Activated naive CD8-positive, alpha-beta T cell treated with anti-CD3 and anti-CD28 coated beads for 36 hours (primary cell): ENCODE results near the gene TOM1L2. TPM values are rescaled to one million over a fixed set of nuclear protein-coding genes. Genes with fewer than 3 reads are reported as not detected.

Source experiments
- DNase-seq: peaks from one replicate; pipeline ENCODE4 v3.0.0; 2021
- H3K27ac Mint-ChIP-seq: one replicate; pipeline ENCODE4 v1.8.0; 2022; ENCODE audit warnings: mild to moderate bottlenecking, moderate library complexity, mixed read lengths
- H3K27me3 Mint-ChIP-seq: one replicate; pipeline ENCODE4 v1.8.0; 2022; ENCODE audit warnings: mild to moderate bottlenecking, mixed read lengths
- H3K36me3 Mint-ChIP-seq: one replicate; pipeline ENCODE4 v1.8.0; 2021; ENCODE audit warnings: mild to moderate bottlenecking, mixed read lengths
- H3K4me1 Mint-ChIP-seq: one replicate; pipeline ENCODE4 v1.8.0; 2021; ENCODE audit warnings: mixed read lengths
- H3K4me3 Mint-ChIP-seq: one replicate; pipeline ENCODE4 v1.8.0; 2022; ENCODE audit warnings: mild to moderate bottlenecking, moderate library complexity, mixed read lengths
- H3K9me3 Mint-ChIP-seq: one replicate; pipeline ENCODE4 v1.8.0; 2022; ENCODE audit warnings: mixed read lengths
- total RNA-seq, 2 experiments: library from RNA; stranded (reverse); gene quantifications; one replicate each; pipeline ENCODE4 v1.2.3, GENCODE V29; 2021

The TOM1L2 gene
- total RNA-seq, 2 experiments from 2014 or later, result 8.5 to 9.0 TPM

GRCh38 chr17:17866425-17866824 lies 105.8 kb downstream of the TOM1L2 start:
- no peak overlapping the region for H3K27ac Mint-ChIP-seq
- peaks cover 14% of the 10 kb centered on the region for H3K4me1 Mint-ChIP-seq
- no peaks in the 10 kb centered on the region for H3K27me3 Mint-ChIP-seq
- H3K4me3 Mint-ChIP-seq, result no peak overlapping the region
- no peak for DNase-seq
- no peaks in the 10 kb centered on the region for H3K36me3 Mint-ChIP-seq
- no peaks in the 10 kb centered on the region for H3K9me3 Mint-ChIP-seq

- no peaks in the 10 kb centered on the region for H3K27me3 Mint-ChIP-seq
- H3K36me3 Mint-ChIP-seq, result no peaks in the 10 kb centered on the region
- DNase-seq, result no peak
- H3K9me3 Mint-ChIP-seq, result no peaks in the 10 kb centered on the region
- no peak overlapping the region for H3K27ac Mint-ChIP-seq
- peaks cover 16% of the 10 kb centered on the region for H3K4me1 Mint-ChIP-seq
- H3K4me3 Mint-ChIP-seq, result no peak overlapping the region
Observed at GRCh38 chr17:17865035-17865434, 107.2 kb downstream of the TOM1L2 start.

- H3K9me3 Mint-ChIP-seq, result no peaks in the 10 kb centered on the region
- H3K4me1 Mint-ChIP-seq, result peaks cover 31% of the 10 kb centered on the region
- no peak overlapping the region for H3K27ac Mint-ChIP-seq
- H3K4me3 Mint-ChIP-seq, result no peak overlapping the region
- H3K27me3 Mint-ChIP-seq, result no peaks in the 10 kb centered on the region
- no peaks in the 10 kb centered on the region for H3K36me3 Mint-ChIP-seq
- no peak for DNase-seq
Observed at GRCh38 chr17:17860766-17861107, 111.5 kb downstream of the TOM1L2 start.

GRCh38 chr17:17859909-17860765 lies 112.1 kb downstream of the TOM1L2 start:
- Mint-ChIP-seq H3K4me1 (peaks cover 37% of the 10 kb centered on the region), H3K9me3 (no peaks in the 10 kb centered on the region)

GRCh38 chr17:17857496-17857895 lies 114.7 kb downstream of the TOM1L2 start:
- Mint-ChIP-seq H3K4me1 (peaks cover 47% of the 10 kb centered on the region), H3K4me3 (no peak overlapping the region), H3K27me3 (no peaks in the 10 kb centered on the region), H3K27ac (no peak overlapping the region), H3K36me3 (peaks cover 3% of the 10 kb centered on the region), H3K9me3 (no peaks in the 10 kb centered on the region)
- no peak for DNase-seq

More at GRCh38 chr17:17859909-17860765, 112.1 kb downstream of the TOM1L2 start:
- DNase-seq, result peak; percentile 71
- no peak overlapping the region for H3K4me3 Mint-ChIP-seq
- no peaks in the 10 kb centered on the region for H3K36me3 Mint-ChIP-seq
- H3K27me3 Mint-ChIP-seq, result no peaks in the 10 kb centered on the region
- H3K27ac Mint-ChIP-seq, result no peak overlapping the region

GRCh38 chr17:17856386-17856785 lies 115.8 kb downstream of the TOM1L2 start:
- no peaks in the 10 kb centered on the region for H3K9me3 Mint-ChIP-seq
- peak overlapping the region; percentile 61 for H3K27ac Mint-ChIP-seq
- no peaks in the 10 kb centered on the region for H3K27me3 Mint-ChIP-seq
- peaks cover 55% of the 10 kb centered on the region for H3K4me1 Mint-ChIP-seq
- no peak overlapping the region for H3K4me3 Mint-ChIP-seq
- no peak for DNase-seq
- H3K36me3 Mint-ChIP-seq, result peaks cover 7% of the 10 kb centered on the region

- Mint-ChIP-seq H3K4me3 (no peak overlapping the region), H3K27me3 (no peaks in the 10 kb centered on the region), H3K9me3 (no peaks in the 10 kb centered on the region), H3K4me1 (peaks cover 59% of the 10 kb centered on the region), H3K36me3 (peaks cover 7% of the 10 kb centered on the region), H3K27ac (no peak overlapping the region)
- DNase-seq, result no peak
Observed at GRCh38 chr17:17855976-17856375, 116.2 kb downstream of the TOM1L2 start.

GRCh38 chr17:17853811-17854447 lies 118.3 kb downstream of the TOM1L2 start:
- Mint-ChIP-seq H3K4me3 (peak overlapping the region; percentile 67), H3K9me3 (no peaks in the 10 kb centered on the region), H3K4me1 (peaks cover 74% of the 10 kb centered on the region), H3K27me3 (no peaks in the 10 kb centered on the region), H3K36me3 (peaks cover 11% of the 10 kb centered on the region), H3K27ac (peak overlapping the region; percentile 97)
- DNase-seq, result peak; percentile 75

- peaks cover 11% of the 10 kb centered on the region for H3K36me3 Mint-ChIP-seq
- H3K4me3 Mint-ChIP-seq, result no peak overlapping the region
- no peaks in the 10 kb centered on the region for H3K27me3 Mint-ChIP-seq
- no peak for DNase-seq
- H3K9me3 Mint-ChIP-seq, result no peaks in the 10 kb centered on the region
- peak overlapping the region; percentile 97 for H3K27ac Mint-ChIP-seq
- H3K4me1 Mint-ChIP-seq, result peaks cover 84% of the 10 kb centered on the region
Observed at GRCh38 chr17:17852930-17853329, 119.3 kb downstream of the TOM1L2 start.

- Mint-ChIP-seq H3K27ac (peak overlapping the region; percentile 97), H3K4me1 (peaks cover 91% of the 10 kb centered on the region), H3K36me3 (peaks cover 11% of the 10 kb centered on the region), H3K27me3 (no peaks in the 10 kb centered on the region), H3K9me3 (no peaks in the 10 kb centered on the region), H3K4me3 (peak overlapping the region; percentile 55)
- no peak for DNase-seq
Observed at GRCh38 chr17:17851103-17852002, 120.8 kb downstream of the TOM1L2 start.

- peak; percentile 87 for DNase-seq
- Mint-ChIP-seq H3K9me3 (no peaks in the 10 kb centered on the region), H3K27me3 (no peaks in the 10 kb centered on the region), H3K4me1 (peaks cover 76% of the 10 kb centered on the region), H3K4me3 (peak overlapping the region; percentile 55), H3K27ac (peak overlapping the region; percentile 97), H3K36me3 (peaks cover 11% of the 10 kb centered on the region)
Observed at GRCh38 chr17:17849845-17850373, 122.3 kb downstream of the TOM1L2 start.

- peak; percentile 92 for DNase-seq
- Mint-ChIP-seq H3K4me3 (peak overlapping the region; percentile 55), H3K27me3 (no peaks in the 10 kb centered on the region), H3K36me3 (peaks cover 11% of the 10 kb centered on the region), H3K9me3 (no peaks in the 10 kb centered on the region), H3K4me1 (peaks cover 72% of the 10 kb centered on the region), H3K27ac (peak overlapping the region; percentile 97)
Observed at GRCh38 chr17:17849147-17849820, 122.9 kb downstream of the TOM1L2 start.

GRCh38 chr17:17848311-17849082 lies 123.7 kb downstream of the TOM1L2 start:
- Mint-ChIP-seq H3K9me3 (no peaks in the 10 kb centered on the region), H3K27ac (peak overlapping the region; percentile 97), H3K4me1 (peaks cover 65% of the 10 kb centered on the region), H3K4me3 (peak overlapping the region; percentile 55), H3K27me3 (no peaks in the 10 kb centered on the region), H3K36me3 (peaks cover 10% of the 10 kb centered on the region)
- DNase-seq, result no peak

GRCh38 chr17:17847726-17848125 lies 124.5 kb downstream of the TOM1L2 start:
- H3K4me1 Mint-ChIP-seq, result peaks cover 57% of the 10 kb centered on the region

More at GRCh38 chr17:17847726-17848125, 124.5 kb downstream of the TOM1L2 start:
- Mint-ChIP-seq H3K36me3 (peaks cover 8% of the 10 kb centered on the region), H3K27me3 (no peaks in the 10 kb centered on the region), H3K27ac (peak overlapping the region; percentile 97), H3K9me3 (no peaks in the 10 kb centered on the region), H3K4me3 (no peak overlapping the region)
- no peak for DNase-seq
